Astrocyte of the spinal cord (primary cell): ENCODE data around the gene TMEFF1.
"Not testable (repeated sequence)": the region's sequence is repeated elsewhere in the genome, so short reads cannot be mapped to it uniquely, and the experiment has no call there.

Experiments
- DNase-seq: peaks from one replicate; pipeline ENCODE4 v3.0.0; 2011; ENCODE audit warnings: low read depth, low spot score
- H3K4me3 ChIP-seq: 2 replicates; pipeline ENCODE4 v1.5.1; 2011; ENCODE audit warnings: low read depth, mild to moderate bottlenecking, low read length, moderate library complexity
- in situ Hi-C: cut with HindIII; loops from 2 replicates; pipeline ENCODE4 v1.10.0; 2017; ENCODE audit warnings: low sequenced_read_pairs
- TF ChIP-seq, protein P1 (sequence below): IDR thresholded peaks from 2 replicates; pipeline ENCODE4 v1.5.1; 2012; ENCODE audit warnings: low read depth, mild to moderate bottlenecking, low read length, inconsistent platforms

Gene TMEFF1

DNA sequence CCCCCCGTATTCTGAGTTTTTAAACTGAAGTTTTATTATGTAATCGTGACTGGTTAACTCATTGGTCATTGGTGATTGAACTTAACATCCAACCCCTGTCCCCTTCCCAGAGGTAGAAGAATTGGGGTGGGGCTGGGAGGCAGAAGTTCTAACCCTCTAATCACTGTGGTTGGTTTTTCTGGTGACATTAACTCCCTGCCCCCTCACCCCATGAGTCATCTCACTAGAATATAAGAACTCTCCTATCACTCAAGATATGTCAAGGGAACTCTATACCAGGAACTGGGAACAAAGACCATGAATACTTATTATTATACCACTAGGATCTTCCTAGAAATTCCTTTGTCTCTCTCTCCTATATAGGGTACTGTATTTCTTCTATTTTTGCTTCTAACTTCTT is 52.6 kb downstream of the TMEFF1 start:
- TF ChIP-seq, protein P1, sequence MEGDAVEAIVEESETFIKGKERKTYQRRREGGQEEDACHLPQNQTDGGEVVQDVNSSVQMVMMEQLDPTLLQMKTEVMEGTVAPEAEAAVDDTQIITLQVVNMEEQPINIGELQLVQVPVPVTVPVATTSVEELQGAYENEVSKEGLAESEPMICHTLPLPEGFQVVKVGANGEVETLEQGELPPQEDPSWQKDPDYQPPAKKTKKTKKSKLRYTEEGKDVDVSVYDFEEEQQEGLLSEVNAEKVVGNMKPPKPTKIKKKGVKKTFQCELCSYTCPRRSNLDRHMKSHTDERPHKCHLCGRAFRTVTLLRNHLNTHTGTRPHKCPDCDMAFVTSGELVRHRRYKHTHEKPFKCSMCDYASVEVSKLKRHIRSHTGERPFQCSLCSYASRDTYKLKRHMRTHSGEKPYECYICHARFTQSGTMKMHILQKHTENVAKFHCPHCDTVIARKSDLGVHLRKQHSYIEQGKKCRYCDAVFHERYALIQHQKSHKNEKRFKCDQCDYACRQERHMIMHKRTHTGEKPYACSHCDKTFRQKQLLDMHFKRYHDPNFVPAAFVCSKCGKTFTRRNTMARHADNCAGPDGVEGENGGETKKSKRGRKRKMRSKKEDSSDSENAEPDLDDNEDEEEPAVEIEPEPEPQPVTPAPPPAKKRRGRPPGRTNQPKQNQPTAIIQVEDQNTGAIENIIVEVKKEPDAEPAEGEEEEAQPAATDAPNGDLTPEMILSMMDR, result no peak
- no peak overlapping the region for H3K4me3 ChIP-seq
- no peak for DNase-seq
- in situ Hi-C loops, result no loop called here

DNA sequence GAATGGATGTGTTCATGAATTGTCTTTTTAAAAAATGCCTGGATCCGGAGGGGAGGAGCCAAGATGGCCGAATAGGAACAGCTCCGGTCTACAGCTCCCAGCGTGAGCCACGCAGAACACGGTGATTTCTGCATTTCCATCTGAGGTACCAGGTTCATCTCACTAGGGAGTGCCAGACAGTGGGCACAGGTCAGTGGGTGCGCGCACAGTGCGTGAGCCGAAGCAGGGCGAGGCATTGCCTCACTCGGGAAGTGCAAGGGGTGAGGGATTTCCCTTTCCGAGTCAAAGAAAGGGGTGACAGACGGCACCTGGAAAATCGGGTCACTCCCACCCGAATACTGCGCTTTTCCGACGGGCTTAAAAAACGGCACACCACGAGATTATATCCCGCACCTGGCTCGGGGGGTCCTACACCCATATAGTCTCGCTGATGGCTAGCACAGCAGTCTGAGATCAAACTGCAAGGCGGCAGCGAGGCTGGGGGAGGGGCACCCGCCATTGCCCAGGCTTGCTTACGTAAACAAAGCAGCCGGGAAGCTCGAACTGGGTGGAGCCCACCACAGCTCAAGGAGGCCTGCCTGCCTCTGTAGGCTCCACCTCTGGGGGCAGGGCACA is 54.3 kb downstream of the TMEFF1 start:
- H3K4me3 ChIP-seq, DNase-seq, in situ Hi-C loops: not testable (repeated sequence)

GRCh38 chr9:100534401-100534800 is 61.5 kb downstream of the TMEFF1 start:
- no peak for DNase-seq

GRCh38 chr9:100540327-100540726 is 67.4 kb downstream of the TMEFF1 start:
- TF ChIP-seq, protein P1, result no peak
- DNase-seq, result no peak
- in situ Hi-C loops, result no loop called here
- no peak overlapping the region for H3K4me3 ChIP-seq

More at GRCh38 chr9:100534401-100534800, 61.5 kb downstream of the TMEFF1 start:
- in situ Hi-C loops, result no loop called here
- TF ChIP-seq, protein P1, result no peak
- no peak overlapping the region for H3K4me3 ChIP-seq

DNA sequence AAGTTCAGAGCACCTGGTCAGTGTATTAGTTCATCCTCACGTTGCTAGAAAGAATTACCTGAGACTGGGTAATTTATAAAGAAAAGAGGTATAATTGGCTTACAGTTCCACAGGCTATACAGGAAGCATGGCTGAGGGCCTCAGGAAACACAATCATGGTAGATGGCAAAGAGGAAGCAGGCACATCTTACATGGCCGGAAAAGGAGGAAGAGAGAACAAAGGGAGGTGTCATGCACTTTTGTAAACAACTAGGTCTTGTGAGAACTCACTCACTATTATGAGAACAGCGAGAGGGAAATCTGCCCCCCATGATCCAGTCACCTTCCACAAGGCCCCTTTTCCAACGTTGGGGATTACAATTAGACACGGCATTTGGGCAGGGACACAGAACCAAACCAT is 76.1 kb downstream of the TMEFF1 start:
- no peak overlapping the region for H3K4me3 ChIP-seq
- TF ChIP-seq, protein P1, result no peak
- in situ Hi-C loops, result no loop called here
- no peak for DNase-seq

DNA sequence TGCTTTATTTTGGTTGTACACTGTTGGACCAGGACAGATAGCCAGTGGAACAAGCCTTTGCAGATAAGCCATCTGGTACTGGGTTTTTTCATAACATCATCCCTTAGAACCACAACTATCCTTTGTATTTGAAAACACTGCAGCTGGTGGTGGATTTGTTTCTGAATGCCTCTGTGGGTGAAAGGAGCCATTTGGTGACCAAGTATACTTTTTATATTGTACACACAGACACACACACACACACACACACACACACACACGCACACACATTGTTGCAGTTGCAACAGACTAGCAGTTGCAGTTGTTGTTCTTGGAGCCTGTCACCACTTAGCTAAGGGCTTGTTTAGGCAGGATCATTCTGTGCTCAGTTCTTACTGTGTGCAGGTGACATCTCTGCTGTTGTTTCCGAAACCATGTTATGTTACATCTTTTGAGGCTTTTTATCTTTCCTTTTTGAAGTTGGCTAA is 82.0 kb downstream of the TMEFF1 start:
- in situ Hi-C loops, result no loop called here
- DNase-seq, result peak; percentile 59
- H3K4me3 ChIP-seq, result no peak overlapping the region
- TF ChIP-seq, protein P1, result no peak

DNA sequence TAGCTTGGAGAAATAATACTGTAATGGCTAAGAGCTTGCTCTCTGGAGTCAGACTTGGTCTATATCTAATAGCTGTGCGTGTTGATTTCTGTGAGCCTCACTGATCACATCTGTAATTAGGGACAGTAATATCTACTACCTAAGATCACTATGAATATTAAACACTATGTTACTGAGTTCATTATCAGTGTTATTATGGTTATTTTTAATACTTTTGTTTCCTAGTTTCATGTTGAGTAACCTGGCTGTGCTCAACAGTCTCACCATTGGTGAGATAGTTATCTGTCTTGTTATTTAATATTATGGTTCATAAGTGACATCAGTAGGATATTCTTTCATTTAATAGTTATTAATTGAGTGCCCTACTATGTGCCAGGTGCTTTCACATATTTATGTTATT is 82.5 kb downstream of the TMEFF1 start:
- DNase-seq, result no peak
- in situ Hi-C loops, result no loop called here
- TF ChIP-seq, protein P1, result no peak
- no peak overlapping the region for H3K4me3 ChIP-seq
